Measurements from ENCODE around the gene EPHA3.

The EPHA3 gene

GRCh38 chr3:89276116-89276515 lies 168.7 kb downstream of the EPHA3 start:
- in situ Hi-C loops (cut with MboI; ENCODE audit: low pct_unique_long_range_greater_than_20kb, low sequenced_read_pairs, unreplicated experiment), result no loop called here
- TF ChIP-seq, protein P1, sequence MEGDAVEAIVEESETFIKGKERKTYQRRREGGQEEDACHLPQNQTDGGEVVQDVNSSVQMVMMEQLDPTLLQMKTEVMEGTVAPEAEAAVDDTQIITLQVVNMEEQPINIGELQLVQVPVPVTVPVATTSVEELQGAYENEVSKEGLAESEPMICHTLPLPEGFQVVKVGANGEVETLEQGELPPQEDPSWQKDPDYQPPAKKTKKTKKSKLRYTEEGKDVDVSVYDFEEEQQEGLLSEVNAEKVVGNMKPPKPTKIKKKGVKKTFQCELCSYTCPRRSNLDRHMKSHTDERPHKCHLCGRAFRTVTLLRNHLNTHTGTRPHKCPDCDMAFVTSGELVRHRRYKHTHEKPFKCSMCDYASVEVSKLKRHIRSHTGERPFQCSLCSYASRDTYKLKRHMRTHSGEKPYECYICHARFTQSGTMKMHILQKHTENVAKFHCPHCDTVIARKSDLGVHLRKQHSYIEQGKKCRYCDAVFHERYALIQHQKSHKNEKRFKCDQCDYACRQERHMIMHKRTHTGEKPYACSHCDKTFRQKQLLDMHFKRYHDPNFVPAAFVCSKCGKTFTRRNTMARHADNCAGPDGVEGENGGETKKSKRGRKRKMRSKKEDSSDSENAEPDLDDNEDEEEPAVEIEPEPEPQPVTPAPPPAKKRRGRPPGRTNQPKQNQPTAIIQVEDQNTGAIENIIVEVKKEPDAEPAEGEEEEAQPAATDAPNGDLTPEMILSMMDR (IDR thresholded peaks at IDR 0.05; ENCODE audit: extremely low read depth, insufficient read depth, missing control alignments), result no peak
- no peak for DNase-seq (ENCODE audit: low spot score)

DNA sequence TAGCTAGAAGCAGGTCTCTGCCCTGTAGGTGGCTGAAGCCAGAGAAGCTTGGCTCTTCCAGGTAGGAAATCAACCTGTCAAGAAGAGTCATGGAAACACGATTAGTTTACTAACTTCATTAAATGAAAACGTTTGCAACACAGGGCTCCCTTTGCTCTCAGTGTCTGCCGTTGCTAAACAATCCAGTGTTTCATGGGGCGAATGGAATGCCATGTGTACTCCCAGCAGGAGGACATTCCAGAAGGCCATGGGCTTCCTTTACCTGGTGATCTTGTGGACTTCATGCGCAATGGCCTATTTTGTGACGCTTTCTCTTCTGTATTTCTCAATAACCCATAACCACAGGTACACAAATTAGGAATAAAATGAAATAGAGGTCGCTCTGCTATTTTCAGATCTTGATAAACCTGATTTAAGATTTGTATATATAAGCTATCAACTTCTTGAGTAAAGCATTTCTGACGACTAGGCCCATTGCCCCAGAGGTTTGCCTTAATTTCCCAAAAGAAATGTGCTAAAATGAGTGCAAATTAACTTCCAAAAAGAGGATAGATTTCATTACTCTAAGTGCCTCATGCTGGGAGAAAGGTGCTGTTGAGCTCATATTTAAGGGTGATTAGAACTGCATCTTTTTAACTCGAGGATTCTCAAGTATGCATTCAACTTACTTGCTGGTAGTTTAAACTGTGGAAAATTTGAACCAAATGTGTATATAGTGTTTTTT lies 171.0 kb downstream of the EPHA3 start:
- no peak for DNase-seq (ENCODE audit: low spot score)
- TF ChIP-seq, protein P1 (IDR thresholded peaks at IDR 0.05; ENCODE audit: extremely low read depth, insufficient read depth, missing control alignments), result no peak
- in situ Hi-C loops (cut with MboI; ENCODE audit: low pct_unique_long_range_greater_than_20kb, low sequenced_read_pairs, unreplicated experiment), result no loop called here

DNA sequence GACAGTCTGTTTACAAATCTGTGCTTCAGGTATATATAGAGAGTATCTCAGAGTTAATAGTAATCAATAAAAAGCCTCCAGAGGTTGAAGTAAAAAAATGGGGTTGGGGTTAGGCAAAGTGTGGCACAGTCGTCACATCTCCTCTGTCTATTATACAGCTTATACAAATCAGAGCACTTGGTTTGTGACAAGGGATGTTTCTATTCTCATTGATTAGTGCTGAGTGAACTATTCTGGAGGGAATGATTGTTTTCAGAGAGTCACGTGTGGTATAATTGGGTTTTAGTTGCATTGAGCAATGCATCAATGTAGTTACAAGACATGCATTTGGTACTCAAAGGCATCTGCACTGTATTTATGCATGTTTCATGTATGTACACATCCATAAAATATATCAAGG lies 172.9 kb downstream of the EPHA3 start:
- TF ChIP-seq, protein P1 (IDR thresholded peaks at IDR 0.05; ENCODE audit: extremely low read depth, insufficient read depth, missing control alignments), result no peak

DNA sequence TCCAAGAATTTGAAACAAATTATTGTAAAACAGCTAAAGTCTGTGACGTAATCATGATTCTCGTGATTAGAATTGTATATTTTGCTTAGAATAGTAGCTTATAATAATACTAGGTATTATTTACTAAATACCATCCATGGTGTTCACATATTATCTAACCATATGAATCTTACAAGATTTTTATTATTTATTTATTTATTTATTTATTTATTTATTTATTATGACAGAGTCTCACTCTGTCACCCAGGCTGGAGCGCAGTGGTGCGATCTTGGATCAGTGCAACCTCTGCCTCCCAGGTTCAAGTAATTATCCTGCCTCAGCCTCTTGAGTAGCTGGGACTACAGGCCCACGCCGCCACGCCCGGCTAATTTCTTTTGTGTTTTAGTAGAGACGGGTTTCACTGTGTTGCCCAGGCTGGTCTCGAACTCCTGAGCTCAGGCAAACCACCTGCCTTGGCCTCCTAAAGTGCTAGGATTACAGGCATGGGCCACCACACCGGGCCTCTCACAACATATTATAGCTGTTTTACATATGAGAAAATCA lies 173.5 kb downstream of the EPHA3 start:
- in situ Hi-C loops (cut with MboI; ENCODE audit: low pct_unique_long_range_greater_than_20kb, low sequenced_read_pairs, unreplicated experiment), result no loop called here
- TF ChIP-seq, protein P1 (IDR thresholded peaks at IDR 0.05; ENCODE audit: extremely low read depth, insufficient read depth, missing control alignments), result no peak
- no peak for DNase-seq (ENCODE audit: low spot score)

More for the DNA sequence above, 172.9 kb downstream of the EPHA3 start:
- no peak for DNase-seq (ENCODE audit: low spot score)
- in situ Hi-C loops (cut with MboI; ENCODE audit: low pct_unique_long_range_greater_than_20kb, low sequenced_read_pairs, unreplicated experiment), result no loop called here

- DNase-seq (ENCODE audit: low spot score), result no peak
- in situ Hi-C loops (cut with MboI; ENCODE audit: low pct_unique_long_range_greater_than_20kb, low sequenced_read_pairs, unreplicated experiment), result no loop called here
- TF ChIP-seq, protein P1 (IDR thresholded peaks at IDR 0.05; ENCODE audit: extremely low read depth, insufficient read depth, missing control alignments), result no peak
These were observed 180.6 kb downstream of the EPHA3 start for GRCh38 chr3:89287902-89288508.

DNA sequence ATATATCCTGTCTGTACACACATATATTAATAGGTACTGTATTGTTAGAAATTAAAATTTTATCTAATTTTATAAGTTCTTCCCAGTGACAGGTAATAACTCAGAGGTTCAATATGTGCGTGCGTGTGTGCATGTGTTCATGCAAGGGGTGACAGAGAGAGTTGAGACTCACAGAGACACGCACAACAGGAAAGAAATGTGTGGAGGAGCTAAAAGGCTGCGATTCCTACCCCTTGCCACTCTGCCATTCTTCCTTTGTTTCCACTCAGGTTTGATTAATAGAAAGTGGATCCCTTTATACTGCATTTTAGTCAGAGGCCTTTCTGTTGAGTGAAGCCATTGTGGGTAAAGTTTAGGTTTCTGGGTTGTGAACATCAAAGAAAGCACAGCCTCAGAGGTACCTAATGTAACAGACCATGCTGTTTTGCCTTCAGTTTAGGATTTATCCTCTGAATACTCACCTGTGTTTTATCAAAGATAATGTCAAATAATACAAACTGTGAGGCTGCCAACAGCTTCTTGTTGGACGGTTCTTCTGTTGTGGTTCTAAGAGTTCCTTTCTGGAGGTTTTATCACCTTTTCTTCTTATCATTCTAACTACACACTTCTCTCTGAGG lies 182.3 kb downstream of the EPHA3 start:
- no peak for DNase-seq (ENCODE audit: low spot score)
- in situ Hi-C loops (cut with MboI; ENCODE audit: low pct_unique_long_range_greater_than_20kb, low sequenced_read_pairs, unreplicated experiment), result no loop called here

More for the DNA sequence above, 182.3 kb downstream of the EPHA3 start:
- TF ChIP-seq, protein P1 (IDR thresholded peaks at IDR 0.05; ENCODE audit: extremely low read depth, insufficient read depth, missing control alignments), result no peak

Data from GM13977 (cell line).